HUES64 (cell line): ENCODE data around the gene EEF1G.
A peak's percentile ranks its signal among the peaks of the same experiment; 100 is the strongest.
"Not testable (repeated sequence)": the region's sequence is repeated elsewhere in the genome, so short reads cannot be mapped to it uniquely, and the experiment has no call there.

ENCODE experiments used
- H3K27ac ChIP-seq: 2 replicates; pipeline ENCODE4 v1.7.0; 2013; ENCODE audit warnings: low read depth, low read length, inconsistent platforms
- H3K27me3 ChIP-seq: 2 replicates; pipeline ENCODE4 v1.6.1; 2013; ENCODE audit warnings: mild to moderate bottlenecking, low read length; ENCODE audit not compliant: insufficient read depth
- H3K36me3 ChIP-seq: 2 replicates; pipeline ENCODE4 v1.6.1; 2013; ENCODE audit warnings: mild to moderate bottlenecking, low read length; ENCODE audit not compliant: insufficient read depth
- H3K4me1 ChIP-seq: 2 replicates; pipeline ENCODE4 v1.6.1; 2013; ENCODE audit warnings: mild to moderate bottlenecking, low read length, moderate library complexity; ENCODE audit not compliant: insufficient read depth
- H3K4me3 ChIP-seq: 2 replicates; pipeline ENCODE4 v1.5.1; 2013; ENCODE audit warnings: mild to moderate bottlenecking, low read length, moderate library complexity
- H3K9ac ChIP-seq: 2 replicates; pipeline ENCODE4 v1.6.1; 2013; ENCODE audit warnings: mild to moderate bottlenecking, low read depth, low read length
- H3K9me3 ChIP-seq: 2 replicates; pipeline ENCODE4 v1.6.1; 2013; ENCODE audit warnings: low read depth, low read length; ENCODE audit not compliant: insufficient read depth
- WGBS: fragments of 150-250, 120-280 bp; methylation state at CpG from one replicate; pipeline ENCODE4 v1.1.7; 2013; ENCODE audit warnings: missing lambda C conversion rate; 5-methylcytosine and 5-hydroxymethylcytosine counted together

The EEF1G gene

DNA sequence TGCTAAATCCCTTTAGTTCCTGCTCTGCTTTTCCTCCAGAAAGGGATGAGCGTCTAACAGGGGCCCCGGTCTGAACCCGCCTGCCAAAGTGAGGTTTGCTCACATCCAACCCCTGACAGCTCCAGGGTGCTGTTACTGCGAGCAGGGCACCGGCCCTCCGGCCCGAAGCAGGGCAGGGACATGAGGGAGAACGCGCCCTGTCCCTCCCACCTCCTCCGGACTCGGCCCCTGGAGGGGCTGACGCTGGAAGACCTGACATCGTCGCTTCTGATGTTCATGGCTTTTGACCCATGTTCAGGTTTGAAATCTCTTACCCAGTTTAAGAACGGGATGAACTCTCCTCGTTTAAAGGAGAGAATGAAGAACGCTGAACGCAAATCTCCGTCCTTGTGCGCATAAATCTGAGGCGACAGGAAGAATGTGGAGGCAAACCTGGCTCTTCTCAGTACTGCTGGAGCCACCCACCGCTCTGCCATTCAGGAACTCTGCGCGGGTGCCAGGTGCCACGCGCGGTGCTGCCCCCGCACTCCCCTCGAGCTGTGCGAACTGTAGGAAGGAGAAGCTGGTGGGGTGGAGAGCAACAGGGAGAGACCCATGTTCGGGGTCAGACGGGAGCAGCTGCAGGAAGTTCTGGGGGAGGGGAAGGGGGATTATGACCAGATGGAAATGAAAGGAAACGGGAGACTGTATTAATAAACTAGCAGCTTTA lies 826 bp upstream of the EEF1G start:
- no peaks in the 10 kb centered on the region for H3K9me3 ChIP-seq
- peak overlapping the region; percentile 92 for H3K4me3 ChIP-seq
- H3K27me3 ChIP-seq: no peaks in the 10 kb centered on the region
- 11% methylated on average over 33 of the region's 33 CpGs for WGBS
- peaks cover 64% of the 10 kb centered on the region for H3K36me3 ChIP-seq
- H3K27ac ChIP-seq: peak overlapping the region; percentile 63
- peak overlapping the region; percentile 92 for H3K9ac ChIP-seq
- H3K4me1 ChIP-seq: peaks cover 24% of the 10 kb centered on the region; the same call in 1 of the 2 replicates

DNA sequence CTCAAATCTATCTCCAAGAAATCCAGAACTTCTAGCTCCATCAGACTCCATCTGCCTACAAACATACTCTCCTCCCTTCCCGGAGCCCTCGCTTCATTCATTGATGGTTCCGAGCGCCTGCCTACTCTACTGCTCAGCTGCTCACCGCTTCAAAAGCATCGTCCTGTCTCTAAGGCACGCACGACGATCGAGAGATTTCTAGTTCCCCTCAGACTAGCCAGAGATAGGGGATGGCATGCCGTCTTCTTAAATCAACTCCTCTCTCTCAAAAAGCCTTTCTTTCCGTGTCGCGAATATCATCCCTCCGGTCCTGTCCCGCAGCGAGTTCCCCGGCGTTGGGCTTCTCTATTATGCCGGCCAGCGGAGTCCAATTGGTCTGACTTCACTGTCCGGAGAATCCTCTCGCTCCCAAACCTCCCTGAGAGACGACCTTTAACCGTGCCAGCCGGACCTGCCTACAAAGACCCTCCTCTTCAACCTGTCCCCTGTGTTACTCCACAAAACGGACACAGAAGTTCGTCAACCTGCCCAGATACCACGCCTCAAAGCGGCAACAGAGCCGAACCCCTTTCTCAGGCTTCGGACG lies 592 bp downstream of the EEF1G start:
- Histone ChIP-seq H3K9me3 (no peaks in the 10 kb centered on the region), H3K4me1 (peaks cover 24% of the 10 kb centered on the region; the same call in 1 of the 2 replicates), H3K27ac (peak overlapping the region; percentile 75), H3K9ac (peak overlapping the region; percentile 98), H3K4me3 (peak overlapping the region; percentile 92), H3K36me3 (peaks cover 65% of the 10 kb centered on the region), H3K27me3 (no peaks in the 10 kb centered on the region)
- under 1% methylated on average over 33 of the region's 33 CpGs for WGBS

DNA sequence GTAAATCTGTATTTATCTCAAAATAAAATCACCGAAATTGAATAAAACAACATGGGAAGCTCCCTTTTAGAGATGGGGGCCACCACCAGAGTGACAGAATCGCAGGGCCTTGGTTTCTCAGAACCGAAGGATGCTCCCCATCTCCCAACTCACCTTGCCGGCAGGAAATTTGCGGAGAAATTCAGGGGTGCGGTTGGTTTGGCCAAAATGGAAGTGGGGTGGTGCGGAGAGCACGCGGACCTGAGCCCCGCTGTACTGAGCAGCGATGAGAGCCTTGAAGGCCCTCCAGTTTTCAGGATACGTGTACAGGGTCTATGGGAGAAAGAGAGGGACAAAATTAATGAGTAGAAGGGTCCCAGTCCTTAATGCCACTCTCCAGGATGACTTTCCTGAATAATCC lies 1.3 kb downstream of the EEF1G start:
- WGBS: 71% methylated on average over 12 of the region's 12 CpGs

DNA sequence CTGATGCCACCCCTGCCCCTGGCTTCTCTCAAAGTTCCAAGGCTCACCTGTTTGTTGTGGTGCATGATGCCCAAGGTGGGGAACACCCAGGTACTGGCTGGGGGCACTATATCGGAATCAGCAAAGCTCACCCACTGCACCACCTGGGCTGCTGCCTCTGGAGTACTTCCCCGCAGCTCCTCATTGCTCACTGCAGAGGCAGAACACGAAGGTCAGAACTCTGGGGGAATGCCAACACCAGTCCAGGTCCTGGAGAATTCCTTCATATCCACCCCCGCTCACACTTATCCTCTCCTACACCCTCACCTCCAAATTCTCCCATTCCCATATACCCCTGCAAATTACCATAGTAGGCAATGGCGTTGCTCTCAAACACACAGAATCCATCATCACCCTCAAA lies 2.2 kb downstream of the EEF1G start:
- Histone ChIP-seq H3K4me3 (peak overlapping the region; percentile 92; the same call in 1 of the 2 replicates), H3K36me3 (peaks cover 73% of the 10 kb centered on the region), H3K4me1 (peaks cover 24% of the 10 kb centered on the region; the same call in 1 of the 2 replicates), H3K9ac (peak overlapping the region; percentile 98; the same call in 1 of the 2 replicates)
- WGBS: 95% methylated on average over 5 of the region's 5 CpGs
- H3K27me3 ChIP-seq, H3K9me3 ChIP-seq, H3K27ac ChIP-seq: not testable (repeated sequence)

More for the DNA sequence above, 1.3 kb downstream of the EEF1G start:
- H3K4me3 ChIP-seq: peak overlapping the region; percentile 92
- H3K27me3 ChIP-seq: no peaks in the 10 kb centered on the region
- peak overlapping the region; percentile 98 for H3K9ac ChIP-seq
- H3K9me3 ChIP-seq: no peaks in the 10 kb centered on the region
- peaks cover 24% of the 10 kb centered on the region; the same call in 1 of the 2 replicates for H3K4me1 ChIP-seq
- H3K27ac ChIP-seq: peak overlapping the region; percentile 75
- peaks cover 69% of the 10 kb centered on the region for H3K36me3 ChIP-seq

DNA sequence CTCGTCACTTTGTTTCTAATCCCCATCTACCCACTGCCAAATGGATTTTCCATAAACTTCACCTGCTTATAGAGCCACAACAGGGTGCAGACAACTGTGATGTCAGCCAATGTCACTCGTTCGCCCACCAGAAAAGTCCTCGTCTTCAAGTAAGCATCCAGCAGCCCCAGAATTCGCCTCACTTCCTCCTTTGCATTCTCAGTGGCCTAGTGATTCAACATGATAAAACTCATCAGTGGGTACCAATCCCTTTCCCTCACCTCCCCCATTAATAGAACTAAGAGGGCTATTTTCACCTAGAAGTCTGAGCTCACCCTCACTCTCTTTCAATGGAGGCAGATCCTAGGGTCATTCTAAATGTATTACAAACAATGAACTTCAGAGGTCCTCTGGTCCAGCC lies 2.8 kb downstream of the EEF1G start:
- not testable (repeated sequence) for H3K9me3 ChIP-seq, H3K27ac ChIP-seq, H3K9ac ChIP-seq, H3K27me3 ChIP-seq
- H3K36me3 ChIP-seq: peaks cover 73% of the 10 kb centered on the region
- WGBS: 95% methylated on average over 5 of the region's 5 CpGs
- H3K4me3 ChIP-seq: peak overlapping the region; percentile 92; the same call in 1 of the 2 replicates
- peaks cover 24% of the 10 kb centered on the region; the same call in 1 of the 2 replicates for H3K4me1 ChIP-seq

DNA sequence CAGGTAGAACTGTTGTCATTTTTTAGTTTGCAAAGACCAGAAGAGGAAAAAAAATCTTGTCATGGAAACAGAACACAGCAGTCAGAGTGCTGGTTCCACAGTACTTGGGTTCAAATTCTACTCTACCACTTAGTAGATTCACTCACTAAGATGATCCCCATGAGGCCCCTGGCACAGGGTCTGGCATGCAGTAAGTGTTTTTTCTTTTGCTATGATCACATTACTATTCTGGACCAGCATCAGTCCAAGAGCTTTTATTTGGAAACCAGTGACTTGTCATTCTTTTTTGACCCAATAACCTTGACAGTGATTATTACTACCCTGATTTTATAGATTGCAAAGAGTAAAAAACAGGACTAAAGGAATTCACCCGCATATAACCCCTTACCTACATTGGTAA lies 4.1 kb downstream of the EEF1G start:
- no peak overlapping the region for H3K4me3 ChIP-seq
- WGBS: 83% methylated on average over 1 of the region's 1 CpG

DNA sequence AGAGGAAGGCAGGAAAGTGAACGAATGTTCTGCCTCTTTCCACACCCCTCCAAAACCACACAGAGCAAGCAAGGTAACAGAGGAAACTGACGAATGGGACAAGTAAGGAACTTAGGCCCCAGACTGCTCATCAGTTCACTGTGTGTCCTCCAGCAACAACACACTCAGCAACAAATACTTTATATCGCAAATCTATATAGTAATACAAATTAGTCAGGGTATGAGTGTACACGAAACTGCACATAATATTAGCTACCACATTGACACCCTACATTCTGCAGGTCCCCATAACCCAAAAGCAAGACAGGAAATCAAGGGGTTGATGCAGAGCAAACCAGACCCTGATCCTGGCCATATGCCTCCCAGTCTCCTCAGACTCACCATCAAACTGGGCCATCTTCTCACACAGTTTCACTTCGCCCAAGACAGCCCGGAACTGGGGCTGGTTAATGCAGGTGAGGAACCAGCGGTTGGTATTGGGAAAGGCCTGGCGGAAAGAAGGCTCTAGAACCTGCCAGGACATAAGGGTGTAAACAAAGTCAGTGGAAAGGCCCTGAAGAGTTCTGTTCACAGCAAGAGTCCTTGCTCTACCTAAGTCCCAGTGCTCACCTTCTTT lies 6.6 kb downstream of the EEF1G start:
- Histone ChIP-seq H3K9me3 (no peaks in the 10 kb centered on the region), H3K4me1 (peaks cover 11% of the 10 kb centered on the region), H3K4me3 (no peak overlapping the region), H3K27me3 (no peaks in the 10 kb centered on the region), H3K9ac (no peak overlapping the region), H3K27ac (no peak overlapping the region), H3K36me3 (peaks cover 98% of the 10 kb centered on the region)
- 95% methylated on average over 8 of the region's 8 CpGs for WGBS

More for the DNA sequence above, 4.1 kb downstream of the EEF1G start:
- H3K36me3 ChIP-seq: peaks cover 82% of the 10 kb centered on the region
- no peaks in the 10 kb centered on the region for H3K9me3 ChIP-seq
- H3K9ac ChIP-seq: no peak overlapping the region
- no peaks in the 10 kb centered on the region for H3K27me3 ChIP-seq
- peaks cover 15% of the 10 kb centered on the region; the same call in 1 of the 2 replicates for H3K4me1 ChIP-seq
- no peak overlapping the region for H3K27ac ChIP-seq

DNA sequence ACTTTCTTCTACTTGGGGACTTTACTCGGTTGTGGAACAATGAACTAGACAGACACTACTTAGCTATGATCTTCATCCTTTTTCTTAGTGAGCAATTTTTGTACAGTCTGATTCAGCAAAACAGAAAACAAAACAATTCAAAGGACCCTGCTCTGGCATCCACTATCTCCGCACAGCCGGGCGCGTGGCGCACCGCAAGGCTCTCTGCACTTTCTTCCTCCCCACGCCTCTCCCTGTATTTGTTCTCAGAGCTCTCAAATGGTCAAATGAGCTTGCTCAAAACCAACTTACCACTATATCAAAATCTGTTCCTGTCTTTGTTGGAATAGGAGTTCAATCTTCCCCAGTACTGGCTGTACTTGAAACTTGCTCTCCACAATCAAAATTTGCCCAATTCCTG lies 7.4 kb downstream of the EEF1G start:
- no peak overlapping the region for H3K27ac ChIP-seq
- WGBS: 98% methylated on average over 8 of the region's 8 CpGs
- H3K4me3 ChIP-seq: no peak overlapping the region
- peaks cover 94% of the 10 kb centered on the region for H3K36me3 ChIP-seq
- H3K9me3 ChIP-seq: no peaks in the 10 kb centered on the region
- no peaks in the 10 kb centered on the region for H3K27me3 ChIP-seq
- no peak overlapping the region for H3K9ac ChIP-seq
- peaks cover 7% of the 10 kb centered on the region for H3K4me1 ChIP-seq

DNA sequence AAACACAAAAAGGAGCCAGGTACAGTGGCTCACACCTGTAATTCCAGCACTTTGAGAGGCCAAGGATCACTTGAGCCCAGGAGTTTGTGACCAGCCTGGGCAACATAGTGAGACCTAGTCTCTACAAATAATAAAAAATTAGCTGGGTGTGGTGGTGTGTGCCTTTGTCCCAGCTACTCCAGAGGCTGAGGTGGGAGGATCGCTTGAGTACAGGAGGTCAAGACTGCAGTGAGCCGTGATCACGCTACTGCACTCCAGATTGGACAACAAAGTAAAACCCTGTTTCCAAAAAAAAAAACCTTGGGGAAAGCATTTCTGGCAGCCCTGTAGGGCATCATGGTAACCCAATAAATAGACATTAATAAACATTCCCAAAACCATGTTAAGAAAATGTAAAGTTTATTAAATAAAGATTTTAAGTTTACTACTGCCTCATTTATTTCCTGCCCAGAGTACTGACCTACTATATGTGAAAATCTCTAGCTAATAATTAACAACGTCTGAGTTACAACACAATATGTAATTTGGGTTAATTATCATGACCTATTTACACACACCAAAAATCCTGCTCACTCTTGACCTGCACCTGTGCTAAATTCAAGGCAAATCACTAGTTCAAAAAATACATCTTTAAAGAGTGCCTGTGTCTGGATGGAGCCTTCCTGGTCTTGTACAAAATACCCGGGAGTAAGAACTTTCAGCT lies 8.4 kb downstream of the EEF1G start:
- Histone ChIP-seq H3K36me3 (peaks cover 91% of the 10 kb centered on the region), H3K27ac (no peak overlapping the region)

DNA sequence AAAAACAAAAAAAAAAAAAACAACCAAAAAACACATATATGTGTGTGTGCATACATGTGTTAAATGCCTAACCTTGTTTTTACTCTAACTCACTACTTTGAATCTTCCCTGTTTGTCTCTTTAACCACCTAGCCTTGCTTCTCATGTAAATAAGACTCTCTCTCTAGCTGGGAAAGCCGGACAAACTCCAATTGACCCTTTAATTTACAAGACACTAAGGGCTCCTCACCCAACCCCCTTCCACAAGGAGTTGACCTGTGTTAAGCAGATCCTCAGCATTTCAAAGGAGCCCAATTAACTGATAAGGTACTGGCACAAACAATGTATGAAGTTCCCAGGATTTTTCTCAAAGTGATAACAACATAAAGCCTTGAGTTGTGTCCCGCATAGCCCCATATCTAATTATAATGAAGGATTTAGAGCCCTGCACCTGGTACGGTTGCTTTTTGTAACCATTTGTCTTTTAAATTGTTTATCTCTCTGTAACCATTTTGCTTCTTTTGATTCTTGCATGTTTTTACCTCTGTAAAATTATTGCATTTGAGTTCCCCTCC lies 11.9 kb downstream of the EEF1G start:
- H3K27me3 ChIP-seq, H3K9me3 ChIP-seq: not testable (repeated sequence)
- Histone ChIP-seq H3K36me3 (peaks cover 90% of the 10 kb centered on the region), H3K9ac (peak overlapping the region; percentile 46; the same call in 1 of the 2 replicates), H3K4me3 (peak overlapping the region; percentile 32; the same call in 1 of the 2 replicates), H3K27ac (peak overlapping the region; percentile 87), H3K4me1 (peaks cover 37% of the 10 kb centered on the region)
- WGBS: under 1% methylated on average over 3 of the region's 3 CpGs

More for the DNA sequence above, 8.4 kb downstream of the EEF1G start:
- no peaks in the 10 kb centered on the region for H3K9me3 ChIP-seq
- H3K27me3 ChIP-seq: no peaks in the 10 kb centered on the region
- H3K4me3 ChIP-seq: no peak overlapping the region
- WGBS: 93% methylated on average over 5 of the region's 5 CpGs
- H3K4me1 ChIP-seq: peaks cover 13% of the 10 kb centered on the region
- no peak overlapping the region for H3K9ac ChIP-seq
